ENCODE data around the gene BANF2.

BANF2 gene

DNA sequence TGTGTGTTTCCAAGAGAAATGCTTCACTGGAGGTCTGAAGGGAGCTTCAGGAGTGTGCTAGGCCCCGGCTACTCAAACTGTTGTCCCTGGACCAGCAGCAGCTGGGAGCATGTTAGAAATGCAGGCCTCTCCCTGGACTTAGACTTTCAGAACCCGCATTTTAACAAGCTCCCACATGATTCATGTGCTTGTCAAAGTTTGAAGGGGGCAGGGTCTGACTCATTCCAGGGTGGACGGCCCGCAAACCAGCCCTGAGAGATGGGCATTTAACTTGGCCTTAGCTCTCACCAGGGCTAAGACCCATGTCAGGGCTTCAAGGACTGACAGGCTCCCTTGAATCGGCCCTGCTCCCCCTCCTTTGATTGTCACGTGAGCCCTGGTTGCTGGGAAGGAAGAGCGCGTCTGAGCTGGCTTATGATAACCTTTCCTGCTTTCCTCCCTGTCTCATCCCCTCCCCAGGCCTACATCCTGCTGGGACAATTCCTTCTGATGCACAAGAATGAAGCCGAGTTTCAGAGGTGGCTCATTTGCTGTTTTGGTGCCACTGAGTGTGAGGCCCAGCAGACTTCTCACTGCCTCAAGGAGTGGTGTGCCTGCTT lies 35.5 kb downstream of the BANF2 start:
- no peak for DNase-seq (ENCODE audit: low read depth in 2 of 2)

DNA sequence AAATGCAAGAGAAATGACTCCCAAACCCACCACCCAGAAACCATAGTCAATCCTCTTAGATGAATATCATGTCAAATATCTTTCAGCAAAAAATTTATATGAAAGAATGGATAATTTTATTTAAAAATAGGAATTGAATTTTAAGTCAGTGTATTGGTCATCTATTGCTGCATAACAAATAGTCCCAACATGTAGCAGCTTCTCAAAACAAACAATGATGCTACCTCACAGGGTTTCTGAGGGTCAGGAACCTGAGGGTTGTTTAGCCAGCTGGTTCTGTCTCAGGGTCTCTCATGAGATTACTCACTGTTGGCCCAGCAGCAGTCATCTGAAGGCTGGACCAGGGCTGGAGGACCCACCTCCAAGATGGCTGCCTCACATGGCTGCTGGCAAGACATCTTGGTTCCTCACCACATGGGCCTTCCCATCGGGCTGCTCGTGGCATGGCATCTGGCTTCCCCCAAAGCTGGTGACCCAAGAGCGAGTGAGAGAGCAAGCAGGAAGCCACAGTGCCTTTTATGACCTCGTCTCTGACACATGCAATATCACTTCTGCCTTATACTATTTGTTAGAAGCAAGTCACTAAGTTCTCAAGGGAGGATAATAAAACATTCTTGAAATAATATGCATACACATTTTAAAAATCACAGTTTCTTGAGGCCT lies 36.3 kb downstream of the BANF2 start:
- DNase-seq (ENCODE audit: low read depth in 2 of 2) = no peak

DNA sequence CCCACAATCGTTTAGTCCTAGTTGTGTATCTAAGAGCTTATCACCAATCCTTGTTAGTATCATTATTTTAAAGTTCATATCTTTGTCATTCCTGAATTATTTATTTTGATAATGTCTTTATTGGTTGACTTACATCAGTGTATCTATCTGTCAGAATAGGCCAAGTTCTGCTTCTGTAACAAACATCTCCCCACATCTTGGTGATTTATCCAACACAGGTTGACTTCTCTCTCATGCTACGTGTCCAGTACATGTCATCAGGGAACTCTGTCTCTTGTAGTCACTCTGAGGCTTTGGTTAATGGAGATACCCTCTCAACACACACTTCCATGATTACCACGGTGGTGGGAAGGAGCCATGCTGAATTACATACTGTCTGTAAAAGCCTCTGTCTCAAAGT lies 38.4 kb downstream of the BANF2 start:
- no peak for DNase-seq (ENCODE audit: low read depth in 2 of 2)

DNA sequence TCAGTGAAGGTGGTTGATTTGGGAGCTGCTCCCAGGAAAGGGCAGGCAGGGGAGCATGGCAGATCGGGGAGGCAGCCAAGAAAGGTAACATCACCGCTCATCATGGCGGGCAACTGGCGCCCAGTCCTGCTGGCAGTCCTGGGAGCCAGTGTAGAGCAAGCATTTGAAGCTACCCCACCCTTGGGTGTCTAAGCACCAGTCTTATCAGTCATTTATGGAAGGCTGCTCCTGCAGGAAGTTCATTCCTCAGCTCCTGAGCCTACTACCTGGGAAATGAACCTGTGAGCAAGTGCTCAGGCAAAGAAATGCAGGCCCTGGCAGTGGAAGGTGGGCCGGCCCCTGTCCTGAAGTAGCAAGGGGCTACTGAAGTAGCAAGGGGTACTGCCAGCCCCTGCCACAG lies 41.5 kb downstream of the BANF2 start:
- DNase-seq (ENCODE audit: low read depth in 2 of 2) = no peak

DNA sequence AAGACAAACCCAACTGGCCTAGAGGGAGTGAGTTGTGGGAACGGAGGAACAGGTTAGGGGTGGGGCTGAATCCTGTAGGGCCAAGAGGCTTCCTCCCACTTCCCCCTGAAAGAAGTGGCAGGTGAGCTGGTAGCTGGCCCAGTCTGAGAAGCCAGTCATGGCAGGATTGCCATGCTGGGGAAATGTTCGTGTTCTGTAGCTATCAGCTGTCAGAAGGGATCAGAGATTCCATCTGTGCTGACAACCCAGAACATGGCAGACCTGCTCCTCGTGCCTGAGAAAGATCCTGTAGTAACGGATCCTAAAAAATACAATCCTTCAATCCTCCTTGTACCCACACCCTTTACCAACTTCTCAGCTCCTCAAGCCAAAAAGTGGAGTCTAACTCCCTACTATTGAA lies 43.0 kb downstream of the BANF2 start:
- DNase-seq (ENCODE audit: low read depth in 2 of 2) = no peak

DNA sequence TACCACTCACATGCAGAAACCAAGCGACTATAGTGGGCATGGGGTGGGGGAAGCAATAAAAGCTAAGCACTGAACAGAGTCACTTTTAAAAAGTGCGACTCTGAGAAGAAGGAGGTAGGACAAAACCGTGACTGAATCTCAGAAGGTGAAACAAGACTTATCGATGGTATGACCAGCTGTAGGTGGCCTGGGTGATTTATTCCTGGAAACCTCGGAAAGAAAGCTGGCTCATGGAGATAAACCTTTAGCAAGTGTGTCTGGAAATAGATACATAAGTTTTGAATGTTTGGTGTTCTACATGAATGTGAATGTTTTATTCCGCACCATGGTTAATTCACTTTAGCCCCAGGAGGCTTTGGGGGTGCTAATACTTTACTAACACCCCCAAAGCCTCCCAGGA lies 43.9 kb downstream of the BANF2 start:
- DNase-seq (ENCODE audit: low read depth in 2 of 2) = no peak

DNA sequence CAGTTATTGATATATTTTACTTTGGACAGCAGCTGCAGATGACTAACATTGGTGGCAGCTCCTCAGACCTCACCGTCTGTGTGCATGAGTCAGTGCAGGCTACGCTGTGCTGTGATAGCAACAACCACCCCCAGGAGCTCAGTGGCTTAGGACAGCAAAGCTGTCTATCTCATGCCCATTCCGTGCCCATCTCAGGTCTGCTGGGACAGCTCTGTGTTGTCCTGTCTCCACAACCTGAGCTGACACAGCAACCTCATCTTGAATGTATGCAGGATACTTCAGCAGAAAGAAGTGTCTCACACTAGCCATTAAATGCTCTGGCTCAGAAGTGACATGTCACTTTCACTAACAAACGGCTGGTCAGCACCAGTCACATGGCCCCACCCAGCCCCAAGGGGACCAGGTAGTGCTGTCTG lies 47.7 kb downstream of the BANF2 start:
- no peak for DNase-seq (ENCODE audit: low read depth in 2 of 2)

DNA sequence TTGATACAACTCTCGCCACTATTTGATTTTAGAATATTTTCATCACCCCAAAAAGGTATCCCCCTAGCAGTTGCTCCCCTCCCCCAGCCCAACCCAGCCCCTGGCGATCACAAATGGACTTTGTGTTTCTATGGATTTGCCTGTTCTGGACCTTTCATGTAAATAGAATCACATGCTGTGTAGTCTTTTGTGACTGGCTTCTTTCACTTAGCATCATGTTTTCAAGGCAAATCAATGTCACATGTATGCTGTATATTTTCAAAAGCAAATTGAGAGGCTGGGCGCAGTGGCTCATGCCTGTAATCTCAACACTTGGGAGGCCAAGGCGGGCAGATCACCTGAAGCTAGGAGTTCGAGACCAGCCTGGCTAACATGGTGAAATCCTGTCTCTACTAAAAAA lies 48.5 kb downstream of the BANF2 start:
- DNase-seq (ENCODE audit: low read depth in 2 of 2) = no peak

DNA sequence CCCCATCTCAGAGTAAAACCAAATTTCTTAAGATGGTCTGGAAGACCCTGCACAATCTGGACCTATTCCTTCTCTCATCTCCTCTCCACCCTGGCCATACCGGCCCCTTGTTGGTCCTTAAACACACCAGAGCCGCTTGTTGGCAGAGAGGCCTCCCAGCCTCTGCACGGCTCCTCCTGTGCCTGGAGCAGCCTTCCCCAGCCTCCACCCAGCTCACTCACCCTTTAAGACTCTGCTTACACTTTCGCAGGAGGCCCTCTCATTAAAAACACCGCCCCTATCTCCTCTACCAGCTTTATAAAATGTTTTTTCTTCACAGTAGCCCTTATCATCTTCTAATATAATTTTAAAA lies 49.8 kb downstream of the BANF2 start:
- no peak for DNase-seq (ENCODE audit: low read depth in 2 of 2)

DNA sequence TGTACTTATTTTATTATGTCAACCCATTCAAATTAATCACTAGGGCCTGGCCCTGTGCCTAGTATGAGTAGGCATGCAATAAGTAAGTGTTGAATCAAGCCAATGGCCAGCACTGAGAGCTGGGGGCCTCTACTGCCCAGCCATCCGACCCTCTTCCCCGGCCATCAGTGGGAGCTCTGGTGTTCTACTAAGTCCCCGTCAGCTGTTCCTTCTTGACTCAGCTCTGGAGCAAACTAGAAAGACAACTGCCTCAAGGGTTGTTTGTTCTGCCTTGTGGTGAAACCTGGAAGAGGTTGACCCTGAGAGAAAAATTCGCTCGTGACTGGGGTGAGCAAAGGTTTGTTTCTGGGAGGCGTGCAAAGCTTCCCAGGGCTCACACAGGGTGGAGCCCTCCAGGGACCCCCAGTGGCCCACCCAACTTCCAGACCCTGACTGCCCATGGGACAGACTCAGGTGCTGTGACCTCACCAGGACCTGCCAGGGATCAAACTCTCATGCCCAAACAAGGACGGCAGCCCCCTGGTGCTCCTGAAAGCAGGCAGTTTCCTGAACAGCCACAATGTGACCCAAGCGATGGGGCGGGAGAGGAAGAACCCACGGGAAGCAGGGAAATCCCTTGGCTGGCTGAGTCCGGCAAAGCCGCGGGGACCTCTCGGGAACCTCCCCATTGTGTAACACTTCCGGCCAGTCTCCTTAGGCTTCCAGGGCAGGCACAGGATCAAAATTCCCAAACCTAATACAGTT lies 50.4 kb downstream of the BANF2 start:
- no peak for DNase-seq (ENCODE audit: low read depth in 2 of 2)

DNA sequence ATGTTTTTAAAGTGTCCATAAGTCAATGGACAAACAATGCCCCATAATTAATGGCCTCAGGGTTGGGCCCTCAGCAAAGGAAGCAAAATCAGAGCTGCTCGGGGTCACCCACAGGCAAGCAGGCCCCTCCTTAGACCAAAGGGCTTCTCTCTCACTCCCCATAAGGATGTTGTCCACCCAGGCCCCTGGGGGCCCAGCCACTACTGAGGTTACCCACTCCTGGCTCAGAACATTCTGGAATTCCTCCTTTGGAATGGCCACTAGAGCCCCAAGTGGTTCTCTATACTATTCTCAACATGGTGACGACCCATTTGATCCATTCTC lies 50.9 kb downstream of the BANF2 start:
- DNase-seq (ENCODE audit: low read depth in 2 of 2) = no peak

DNA sequence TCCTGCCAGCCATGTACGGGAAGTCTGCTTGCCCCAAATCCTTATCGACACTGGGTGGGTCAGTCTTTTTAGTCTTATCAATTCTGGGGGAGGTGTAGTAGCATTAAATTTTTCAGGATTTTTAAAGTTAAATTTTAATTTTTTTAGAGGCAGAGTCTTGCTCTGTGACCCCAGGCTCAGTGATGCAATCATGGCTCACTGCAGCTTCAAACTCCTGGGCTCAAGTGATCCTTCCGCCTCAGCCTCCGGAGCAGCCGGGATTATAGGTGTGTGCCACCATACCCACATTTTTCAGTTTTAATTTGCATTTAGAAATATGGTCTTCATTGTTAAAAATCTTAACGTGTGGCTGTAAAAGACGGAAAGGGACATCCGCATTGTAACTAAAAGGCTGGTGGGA lies 51.9 kb downstream of the BANF2 start:
- no peak for DNase-seq (ENCODE audit: low read depth in 2 of 2)

DNA sequence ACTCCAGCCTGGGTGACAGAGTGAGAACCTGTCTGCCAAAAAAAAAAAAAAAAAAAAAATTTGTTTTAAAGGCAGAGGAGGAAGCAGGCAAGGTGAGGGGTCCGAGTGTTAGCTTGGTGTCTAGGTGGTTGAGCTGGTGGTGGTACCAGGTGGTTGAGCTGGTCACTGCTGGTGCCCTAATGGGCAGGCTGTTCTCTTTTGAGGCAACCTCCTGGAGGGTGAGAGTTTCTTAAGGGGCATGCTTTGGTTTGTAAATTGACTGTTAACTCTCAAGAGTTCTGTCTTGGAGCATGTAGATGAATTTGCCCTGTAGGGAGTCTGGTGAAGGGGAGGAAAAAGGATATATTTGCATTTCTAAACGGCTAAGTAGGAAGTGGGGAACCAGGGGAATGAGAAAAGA lies 52.7 kb downstream of the BANF2 start:
- no peak for DNase-seq (ENCODE audit: low read depth in 2 of 2)

DNA sequence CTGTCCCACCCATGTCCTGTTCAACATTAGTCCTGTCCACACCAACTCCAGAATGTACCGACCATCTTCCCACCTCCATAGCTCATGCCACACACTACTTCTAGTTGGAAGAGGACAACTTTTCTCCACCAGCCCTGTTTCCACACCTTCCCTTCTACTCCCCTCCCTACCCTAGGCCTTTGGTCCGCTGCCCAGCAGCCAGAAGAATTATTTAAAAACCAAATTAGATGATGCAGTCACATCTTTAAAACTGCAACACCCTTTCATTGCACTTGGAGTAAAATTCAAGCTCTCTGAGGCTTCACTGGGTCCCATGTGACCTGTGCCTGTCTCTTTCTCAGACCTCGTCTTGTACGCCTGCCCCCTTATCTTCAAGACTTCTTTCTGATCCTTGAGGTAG lies 53.8 kb downstream of the BANF2 start:
- DNase-seq (ENCODE audit: low read depth in 2 of 2) = no peak

DNA sequence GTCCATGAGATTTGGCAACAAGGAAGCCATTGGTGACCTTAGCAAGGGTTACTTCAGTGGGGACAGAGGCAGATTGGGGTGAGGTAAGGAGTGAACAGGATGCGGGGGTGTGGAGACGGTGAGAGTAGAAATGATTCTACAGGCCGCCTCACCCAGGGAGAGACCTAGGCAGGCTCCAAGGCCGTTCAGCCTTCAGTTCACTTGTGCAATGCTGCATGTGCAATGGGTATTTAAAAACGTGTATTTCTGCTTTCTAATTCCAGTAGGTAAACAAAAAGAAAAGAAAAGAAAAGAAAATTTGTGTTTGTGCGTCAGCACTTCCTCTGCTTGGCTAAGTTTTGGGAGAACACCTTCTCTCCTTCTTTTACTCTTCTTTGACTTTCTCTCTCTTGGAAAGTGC lies 56.8 kb downstream of the BANF2 start:
- DNase-seq (ENCODE audit: low read depth in 2 of 2) = no peak

DNA sequence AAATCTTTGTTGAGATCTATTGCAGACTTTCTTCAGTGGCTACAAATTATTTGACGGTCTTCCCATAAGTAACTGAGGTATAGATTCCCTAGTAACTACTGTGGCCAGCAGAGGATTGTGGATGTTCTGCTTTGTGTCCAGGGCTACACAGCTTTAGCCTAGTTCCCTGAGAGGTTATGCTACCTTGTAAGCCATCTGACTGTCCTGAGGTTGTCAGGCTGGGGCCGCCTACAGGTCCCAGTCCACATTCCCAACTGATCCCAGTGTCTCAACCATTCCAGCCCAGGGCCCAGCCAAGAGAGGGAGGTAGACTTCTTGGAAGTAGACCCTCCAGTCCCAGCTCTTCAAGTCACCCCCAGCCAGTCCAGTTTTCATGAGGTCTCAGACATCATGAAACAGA lies 57.7 kb downstream of the BANF2 start:
- no peak for DNase-seq (ENCODE audit: low read depth in 2 of 2)

DNA sequence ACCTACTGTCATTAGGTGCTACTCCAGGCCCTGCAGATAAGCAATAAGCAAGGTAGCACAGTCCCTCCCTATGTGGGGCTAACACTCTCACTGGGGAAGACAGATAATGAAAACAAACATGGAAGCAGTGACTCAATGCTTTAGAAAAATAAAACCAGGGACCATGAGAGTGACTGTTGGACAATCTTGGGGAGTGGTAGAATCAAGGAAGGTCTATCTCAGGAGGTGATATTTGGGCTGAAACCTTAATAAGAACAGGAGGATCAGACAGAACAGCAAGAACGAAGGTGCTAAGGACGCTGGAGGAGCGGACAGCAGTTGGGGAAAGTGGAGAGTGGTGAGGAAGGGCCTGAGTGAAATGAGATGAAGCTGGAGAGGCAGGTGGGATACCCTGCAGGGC lies 58.2 kb downstream of the BANF2 start:
- no peak for DNase-seq (ENCODE audit: low read depth in 2 of 2)

DNA sequence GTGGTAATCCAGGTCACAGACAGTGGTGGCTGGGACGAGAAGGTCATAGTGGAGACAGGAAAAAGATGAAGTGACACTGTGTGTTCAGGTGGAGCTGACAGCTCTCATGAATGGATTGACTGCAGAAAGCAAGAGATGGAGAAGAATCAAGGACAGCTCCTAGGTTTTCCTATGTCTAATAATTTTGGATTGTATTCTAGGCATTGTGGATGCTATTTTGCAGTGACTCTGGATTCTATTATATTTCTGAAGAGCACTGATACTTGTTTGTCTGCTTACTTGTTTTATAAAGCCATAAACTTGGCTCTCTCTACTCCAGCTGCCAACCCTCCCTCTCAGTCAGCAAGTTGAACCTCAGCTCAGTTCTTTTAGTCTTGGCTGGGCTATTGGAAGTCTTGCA lies 58.7 kb downstream of the BANF2 start:
- no peak for DNase-seq (ENCODE audit: low read depth in 2 of 2)

DNA sequence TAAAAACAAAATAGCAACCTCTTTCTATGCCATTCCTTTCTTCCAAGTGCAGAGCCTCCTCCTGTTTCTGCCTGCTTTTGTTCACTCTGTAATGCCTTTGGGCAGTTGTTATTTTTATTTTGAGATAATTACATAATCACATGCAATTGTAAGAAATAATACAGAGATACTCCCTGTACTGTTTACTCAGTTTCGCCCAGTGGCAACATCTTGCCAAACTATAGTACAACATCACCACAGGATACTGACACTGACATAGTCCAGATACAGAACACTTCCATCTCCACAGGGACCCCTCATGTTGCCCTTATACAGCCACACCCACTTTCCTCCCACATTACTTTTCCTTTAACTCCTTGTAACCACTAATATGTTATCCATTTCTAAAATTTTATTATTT lies 59.7 kb downstream of the BANF2 start:
- no peak for DNase-seq (ENCODE audit: low read depth in 2 of 2)

DNA sequence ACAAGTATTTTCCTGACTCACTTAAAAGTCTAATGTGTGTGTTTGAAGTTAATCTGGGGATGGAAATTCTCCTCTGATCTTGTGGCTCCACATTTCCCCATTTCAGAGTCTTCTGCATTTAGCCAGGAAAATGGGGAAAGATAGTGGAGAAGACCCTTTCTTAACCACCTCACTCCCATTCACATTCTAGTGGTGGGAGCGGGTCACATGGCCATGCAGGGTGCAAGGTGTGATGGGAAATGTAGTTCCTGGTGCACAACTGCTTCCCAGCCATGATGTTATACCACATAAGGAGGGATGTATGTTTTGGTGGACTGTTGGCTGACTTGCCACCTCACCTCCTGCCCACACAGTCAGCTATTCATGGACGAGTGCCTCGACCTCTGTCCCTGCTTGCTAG lies 61.8 kb downstream of the BANF2 start:
- no peak for DNase-seq (ENCODE audit: low read depth in 2 of 2)

DNA sequence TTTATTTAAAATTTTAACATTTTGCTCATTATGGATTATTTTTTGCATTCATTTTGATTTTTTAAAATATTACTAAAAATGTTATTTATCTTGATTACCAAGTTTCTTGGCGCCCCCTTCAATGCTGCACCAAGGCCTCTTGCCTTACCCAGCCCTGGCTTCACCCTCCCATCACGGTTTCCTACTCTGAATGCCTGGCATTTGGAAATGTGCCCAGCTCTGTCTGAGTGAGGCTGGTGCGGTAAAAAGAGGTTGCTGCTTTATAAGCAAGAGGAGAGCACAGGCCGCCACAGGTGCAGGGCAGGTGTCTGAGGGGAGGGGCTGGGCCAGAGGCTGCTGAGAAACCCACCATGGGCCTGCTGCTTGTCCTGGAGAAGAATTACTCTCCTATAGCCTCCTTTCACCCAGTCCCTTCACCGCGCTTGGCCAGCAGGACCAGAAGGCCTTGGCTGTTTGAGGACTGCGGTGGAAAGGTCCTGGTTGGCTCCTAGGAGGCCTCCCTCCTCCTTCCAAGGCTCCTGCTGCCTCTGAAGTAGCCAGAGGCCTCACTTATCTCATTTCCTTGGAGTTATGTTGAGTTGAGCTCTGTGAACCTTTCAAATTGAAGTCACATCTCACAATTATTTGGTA lies 62.6 kb downstream of the BANF2 start:
- no peak for DNase-seq (ENCODE audit: low read depth in 2 of 2)

DNA sequence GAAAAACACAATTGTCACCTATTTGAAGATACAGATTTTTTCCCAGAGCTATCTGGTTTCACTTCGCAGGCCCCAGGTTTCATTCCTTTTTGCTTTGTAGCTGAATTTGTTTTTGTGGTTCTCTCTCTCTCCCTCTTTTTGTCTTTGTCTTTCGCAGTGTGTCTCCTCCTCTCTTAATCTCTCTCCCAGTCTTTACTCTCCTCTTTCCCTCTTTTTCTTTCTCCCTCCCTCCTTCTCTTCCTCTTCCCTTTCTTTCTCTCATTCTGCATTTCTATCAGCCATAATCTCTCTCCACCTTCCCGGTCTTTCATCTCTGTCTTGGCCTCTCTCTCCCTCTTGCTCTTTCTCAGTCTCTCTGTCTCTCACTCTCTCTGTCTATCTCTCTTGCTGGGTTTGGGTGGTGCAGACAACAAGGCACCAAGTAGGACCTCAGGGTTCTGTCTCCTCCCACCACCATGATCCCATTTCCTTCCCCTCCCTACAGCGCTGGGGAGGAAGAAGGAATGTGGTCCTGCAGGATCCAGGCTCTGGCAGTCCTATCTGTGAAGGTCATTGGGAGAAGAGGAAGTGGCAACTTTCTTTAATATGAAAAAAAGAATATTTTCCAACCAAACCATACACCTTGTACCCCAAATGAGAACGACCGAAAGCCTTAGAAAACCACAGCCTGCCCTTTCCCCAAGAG lies 63.2 kb downstream of the BANF2 start:
- no peak for DNase-seq (ENCODE audit: low read depth in 2 of 2)

DNA sequence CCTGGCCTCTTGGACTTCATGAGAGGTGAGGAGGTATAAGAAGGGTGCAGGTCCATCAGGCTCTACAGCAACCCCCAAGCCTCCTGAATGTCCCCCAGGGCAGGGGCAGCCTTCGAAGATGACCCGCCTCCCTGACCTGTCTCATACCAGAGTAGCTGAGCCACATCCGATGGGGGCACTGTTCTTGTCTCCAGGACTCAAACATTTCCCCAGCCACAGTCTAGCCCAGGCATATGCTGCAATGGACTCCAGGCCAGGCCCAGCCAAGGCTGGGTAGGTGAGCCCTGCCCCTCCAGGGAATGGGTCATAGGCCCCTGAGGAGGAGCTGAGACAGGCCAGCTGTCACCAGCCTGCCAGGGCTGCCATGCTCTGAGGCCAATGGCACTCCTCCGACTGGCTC lies 65.3 kb downstream of the BANF2 start:
- DNase-seq (ENCODE audit: low read depth in 2 of 2) = no peak

Measured in stimulated activated CD8-positive, alpha-beta memory T cell treated with anti-CD3 and anti-CD28 coated beads, Interleukin-7, amount 100 ng/mL, for 1 hour (primary cell).